Liver (tissue), 9 donors: ENCODE results near the gene PES1. TPM values are rescaled to one million over a fixed set of nuclear protein-coding genes. Genes with fewer than 3 reads are reported as not detected.

ENCODE experiments used
- DNase-seq: peaks from one replicate; pipeline ENCODE4 v3.0.0-alpha.2; 2017; ENCODE audit warnings: low spot score
- H3K27ac ChIP-seq, 2 donors: one replicate each; pipeline ENCODE4 v1.7.0; 2013; ENCODE audit warnings: inconsistent platforms in 2 of 2, low read length in 2 of 2, control low read depth in 1 of 2, low read depth in 1 of 2, mild to moderate bottlenecking in 1 of 2
- H3K27me3 ChIP-seq, 4 donors: one replicate each; pipeline versions ENCODE4 v1.6.1 to v1.7.0; 2013; ENCODE audit warnings: low read length in 3 of 4, inconsistent platforms in 1 of 4, mild to moderate bottlenecking in 1 of 4, moderate library complexity in 1 of 4; ENCODE audit not compliant: control insufficient read depth in 4 of 4, insufficient read depth in 4 of 4
- H3K36me3 ChIP-seq, 4 donors: one replicate each; pipeline versions ENCODE4 v1.6.1 to v1.7.0; 2013; ENCODE audit warnings: low read length in 3 of 4, mild to moderate bottlenecking in 3 of 4, low read depth in 1 of 4, moderate library complexity in 1 of 4; ENCODE audit not compliant: control insufficient read depth in 4 of 4, insufficient read depth in 3 of 4
- H3K4me1 ChIP-seq, 4 donors: one replicate each; pipeline versions ENCODE4 v1.6.1 to v1.7.0; 2013; ENCODE audit warnings: low read length in 3 of 4, mild to moderate bottlenecking in 3 of 4, moderate library complexity in 1 of 4; ENCODE audit not compliant: control insufficient read depth in 4 of 4, insufficient read depth in 4 of 4
- H3K4me3 ChIP-seq, 3 donors: one replicate each; pipeline versions ENCODE4 v1.6.1 to v1.7.0; 2013; ENCODE audit warnings: low read length in 3 of 3, control low read depth in 1 of 3, low read depth in 1 of 3, mild to moderate bottlenecking in 1 of 3
- H3K9ac ChIP-seq, 2 donors: one replicate each; pipeline ENCODE4 v1.7.0; 2013; ENCODE audit warnings: low read length in 2 of 2, mild to moderate bottlenecking in 2 of 2, moderate library complexity in 2 of 2, control low read depth in 1 of 2, low read depth in 1 of 2
- H3K9me3 ChIP-seq, 4 donors: one replicate each; pipeline versions ENCODE4 v1.6.1 to v1.7.0; 2013; ENCODE audit warnings: low read length in 3 of 4; ENCODE audit not compliant: control insufficient read depth in 4 of 4
- CTCF ChIP-seq: fragments of 150-350 bp; IDR thresholded peaks from 2 replicates; pipeline ENCODE4 v1.5.1; 2017; ENCODE audit warnings: improper control_type of control experiment, low read depth, low read length; ENCODE audit not compliant: missing input control
- EGR1 ChIP-seq, 2 donors: IDR thresholded peaks; 2 replicates each; pipeline ENCODE4 v1.6.1; 2016 to 2018; ENCODE audit warnings: antibody characterized with exemption in 2 of 2, low read depth in 2 of 2
- FOXA1 ChIP-seq: IDR thresholded peaks from 2 replicates; pipeline ENCODE4 v1.6.1; 2016; ENCODE audit warnings: antibody characterized with exemption
- FOXA2 ChIP-seq: IDR thresholded peaks from 2 replicates; pipeline ENCODE4 v1.6.1; 2016; ENCODE audit warnings: antibody characterized with exemption
- GABPA ChIP-seq, 2 donors: IDR thresholded peaks in 1 of 2; conservative IDR thresholded peaks in 1 of 2; 2 replicates each; pipeline ENCODE4 v1.6.1; 2016; ENCODE audit warnings: antibody characterized with exemption in 2 of 2, mild to moderate bottlenecking in 1 of 2, moderate library complexity in 1 of 2
- HNF4A ChIP-seq, 2 donors: conservative IDR thresholded peaks; 2 replicates each; pipeline ENCODE4 v1.6.1; 2016; ENCODE audit warnings: antibody characterized with exemption in 2 of 2, mild to moderate bottlenecking in 2 of 2
- HNF4G ChIP-seq: IDR thresholded peaks from 2 replicates; pipeline ENCODE4 v1.6.1; 2016; ENCODE audit warnings: antibody characterized with exemption
- NR2F2 ChIP-seq: IDR thresholded peaks from 2 replicates; pipeline ENCODE4 v1.6.1; 2016; ENCODE audit warnings: antibody characterized with exemption
- RAD21 ChIP-seq, 2 donors: IDR thresholded peaks; 2 replicates each; pipeline ENCODE4 v1.6.1; 2016; ENCODE audit warnings: antibody characterized with exemption in 2 of 2, mild to moderate bottlenecking in 2 of 2
- REST ChIP-seq: IDR thresholded peaks from 2 replicates; pipeline ENCODE4 v1.6.1; 2016; ENCODE audit warnings: antibody characterized with exemption, mild to moderate bottlenecking
- SP1 ChIP-seq: IDR thresholded peaks from 2 replicates; pipeline ENCODE4 v1.6.1; 2018; ENCODE audit warnings: antibody characterized with exemption, mild to moderate bottlenecking
- TAF1 ChIP-seq: conservative IDR thresholded peaks from 2 replicates; pipeline ENCODE4 v1.6.1; 2016; ENCODE audit warnings: antibody characterized with exemption, mild to moderate bottlenecking
- YY1 ChIP-seq: IDR thresholded peaks from 2 replicates; pipeline ENCODE4 v1.6.1; 2016; ENCODE audit warnings: antibody characterized with exemption, mild to moderate bottlenecking
- ZBTB33 ChIP-seq: IDR thresholded peaks from 2 replicates; pipeline ENCODE4 v1.6.1; 2016; ENCODE audit warnings: antibody characterized with exemption
- WGBS: extraction: QIAGEN DNeasy Blood & Tissue Kit; methylation state at CpG from one replicate; pipeline ENCODE4 v1.1.7; 2013; 5-methylcytosine and 5-hydroxymethylcytosine counted together
- polyA plus RNA-seq, 2 donors: library from polyadenylated mRNA; stranded (reverse) in 1 of 2; unstranded in 1 of 2; fragments of 200-250 nt in 1 of 2; fragments of >200 nt in 1 of 2; fragmentation: Nextera tagmentation in 1 of 2; extraction: Ambion mirVana in 1 of 2; gene quantifications; one replicate each; pipeline versions ENCODE4 v1.2.1 to v1.2.3, GENCODE V29; 2013 to 2015
- total RNA-seq, 2 donors: library from RNA; depleted of rRNA; stranded (reverse); fragments of >200 nt; gene quantifications; one replicate each; pipeline ENCODE4 v1.2.3, GENCODE V29; 2014
- TF ChIP-seq, protein P1 (sequence below): IDR thresholded peaks from 2 replicates; pipeline ENCODE4 v1.6.1; 2016; ENCODE audit warnings: antibody characterized with exemption
- donor health status: healthy.
- donor health status: healthy.
- donor health status: healthy.
- donor health status: healthy.
- donor health status: healthy.

PES1 gene
- total and polyA plus RNA-seq, 4 donors, result 20.0 to 33.1 (median 22.3) TPM

- H3K4me3 ChIP-seq, result no peak overlapping the region
- H3K9ac ChIP-seq, result no peak overlapping the region
- 87% methylated on average over 7 of the region's 7 CpGs for WGBS
- no peaks in the 10 kb centered on the region for H3K9me3 ChIP-seq
- no peak for DNase-seq
- peaks cover 0 to 18% (median 9%) of the 10 kb centered on the region in 4 donors for H3K36me3 ChIP-seq
- no peaks in the 10 kb centered on the region for H3K27me3 ChIP-seq
- TF ChIP-seq YY1, result no peak
- no peak for TF ChIP-seq FOXA1
- TF ChIP-seq FOXA2, result no peak
- TF ChIP-seq TAF1, result no peak
- TF ChIP-seq EGR1 (IDR thresholded peaks at IDR 0.05; ENCODE audit: low read depth in 2 of 2), result no peak
- TF ChIP-seq HNF4A (conservative IDR thresholded peaks at IDR 0.05), result no peak
- no peak for TF ChIP-seq NR2F2
- TF ChIP-seq CTCF, result no peak
- no peak for TF ChIP-seq ZBTB33
- no peak for TF ChIP-seq RAD21 (IDR thresholded peaks at IDR 0.05)
- no peak for TF ChIP-seq HNF4G
- no peaks in the 10 kb centered on the region for H3K4me1 ChIP-seq
- no peak overlapping the region for H3K27ac ChIP-seq
These were observed 23.8 kb upstream of the PES1 start for GRCh38 chr22:30615543-30615954.

- Histone ChIP-seq H3K36me3 (peaks cover 0 to 14% (median 9%) of the 10 kb centered on the region in 4 donors), H3K4me1 (no peaks in the 10 kb centered on the region), H3K9ac (no peak overlapping the region), H3K27me3 (no peaks in the 10 kb centered on the region), H3K9me3 (no peaks in the 10 kb centered on the region), H3K27ac (no peak overlapping the region), H3K4me3 (no peak overlapping the region)
- no peak for DNase-seq
- no peak for TF ChIP-seq HNF4A (conservative IDR thresholded peaks at IDR 0.05)
- TF ChIP-seq FOXA1, result no peak
- TF ChIP-seq REST, result no peak
- no peak for TF ChIP-seq RAD21 (IDR thresholded peaks at IDR 0.05)
- TF ChIP-seq, protein P1, sequence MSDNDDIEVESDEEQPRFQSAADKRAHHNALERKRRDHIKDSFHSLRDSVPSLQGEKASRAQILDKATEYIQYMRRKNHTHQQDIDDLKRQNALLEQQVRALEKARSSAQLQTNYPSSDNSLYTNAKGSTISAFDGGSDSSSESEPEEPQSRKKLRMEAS, result no peak
- TF ChIP-seq TAF1, result no peak
- no peak for TF ChIP-seq YY1
- no peak for TF ChIP-seq FOXA2
- no peak for TF ChIP-seq SP1
- TF ChIP-seq ZBTB33, result no peak
- TF ChIP-seq GABPA (IDR thresholded peaks at IDR 0.05 in 1 of 2, conservative IDR thresholded peaks at IDR 0.05 in 1 of 2), result no peak
These were observed 23.2 kb upstream of the PES1 start for GRCh38 chr22:30614879-30615278.
